Stimulated activated CD4-positive, alpha-beta T cell treated with anti-CD3 and anti-CD28 coated beads, TNF-alpha, amount 100 ng/mL, for 24 hours (primary cell): ENCODE measurements around the gene GSAP.
A peak's percentile ranks its signal among the peaks of the same experiment; 100 is the strongest.

Experiments used
- DNase-seq, 3 experiments: peaks; one replicate each; pipeline ENCODE4 v3.0.0-alpha.2; 2020; ENCODE audit warnings: low read depth in 3 of 3

The GSAP gene

DNA sequence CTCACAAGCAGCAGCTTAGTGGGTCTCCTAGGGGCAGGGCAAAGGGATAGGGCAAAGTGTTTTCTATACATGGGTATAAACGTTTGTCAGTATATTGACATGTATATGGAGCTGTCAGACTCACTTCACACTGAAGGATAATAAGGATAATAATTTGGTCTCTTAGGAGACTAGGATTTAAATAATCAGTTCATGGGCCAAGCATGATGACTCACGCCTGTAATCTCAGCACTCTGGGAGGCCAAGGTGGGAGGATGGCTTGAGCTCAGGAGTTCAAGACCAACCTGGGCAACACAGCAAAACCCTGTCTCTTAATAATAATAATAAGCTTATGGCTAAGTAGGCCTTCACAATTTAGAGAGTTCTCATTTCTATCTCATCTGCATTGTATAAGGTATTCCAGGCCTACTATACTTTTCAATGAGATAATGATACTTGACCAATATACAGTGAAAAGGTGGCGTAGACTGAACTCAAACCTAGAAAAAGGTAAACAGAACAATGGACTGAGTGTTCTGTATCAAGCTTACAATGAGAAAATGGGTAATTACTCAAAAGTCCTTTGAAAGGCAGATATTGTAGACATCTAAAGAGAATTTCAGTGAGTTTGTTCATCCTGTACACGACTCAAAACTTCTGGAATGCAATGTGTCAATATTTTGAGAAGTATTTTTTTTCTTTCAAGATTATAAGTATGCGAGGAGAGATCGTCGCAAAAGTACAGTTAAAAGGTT, 7.0 kb downstream of the GSAP start:
- DNase-seq: no peak

DNA sequence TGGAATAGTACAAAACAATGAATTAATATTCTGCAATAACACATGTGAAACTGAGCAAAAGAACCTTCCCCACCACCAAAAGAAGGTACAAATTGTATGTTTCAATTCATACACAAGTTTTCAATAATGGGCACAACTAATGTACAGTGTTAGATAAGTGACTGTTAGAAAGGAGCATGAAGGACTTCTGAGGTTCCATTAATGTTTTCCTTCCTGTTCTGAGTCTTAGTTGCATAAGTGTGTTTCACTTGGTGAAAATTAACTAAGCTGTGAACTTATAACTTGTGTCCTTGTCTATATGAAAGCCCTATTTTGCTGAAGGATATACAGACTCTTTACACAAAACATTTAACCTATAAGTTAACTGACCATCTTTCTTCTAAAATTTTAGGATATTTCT, 8.2 kb downstream of the GSAP start:
- no peak for DNase-seq

DNA sequence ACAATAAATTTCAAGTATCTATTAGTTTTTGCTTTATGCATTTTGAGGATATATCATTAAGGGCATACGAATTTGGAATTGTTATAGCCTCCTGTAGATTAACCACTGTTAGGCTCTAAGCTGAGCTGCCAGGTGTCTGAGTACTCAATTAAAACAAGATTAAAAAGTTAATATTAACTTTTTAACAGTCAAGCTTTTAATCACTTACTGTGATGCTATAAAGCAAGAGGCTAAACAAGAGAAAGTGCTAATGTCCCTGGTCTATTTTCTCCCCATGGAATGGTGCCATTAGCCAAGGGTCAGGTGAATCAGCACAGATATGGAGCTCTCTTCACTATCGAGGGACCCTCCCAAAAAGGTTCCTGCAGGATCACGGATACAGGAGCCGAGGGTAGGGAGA, 9.7 kb downstream of the GSAP start:
- DNase-seq: no peak

DNA sequence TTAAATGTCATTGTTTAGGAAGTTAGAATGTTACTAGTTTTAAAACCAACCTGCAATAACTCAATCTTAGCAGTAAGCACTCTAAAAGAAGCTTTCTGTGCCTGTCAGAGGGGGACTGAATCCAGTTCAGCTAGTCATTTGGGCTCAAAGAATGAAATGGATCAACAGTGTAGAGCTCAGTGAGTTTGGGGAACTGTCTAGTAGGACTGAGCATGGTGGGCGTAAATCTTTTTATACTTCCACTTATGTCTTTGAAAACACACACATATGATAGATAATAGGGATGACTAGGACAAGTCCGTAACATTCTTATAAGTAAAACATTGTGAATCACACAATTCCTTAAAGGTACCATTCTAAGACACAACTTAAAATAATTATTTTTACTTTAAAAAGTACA, 11.5 kb downstream of the GSAP start:
- DNase-seq: no peak

DNA sequence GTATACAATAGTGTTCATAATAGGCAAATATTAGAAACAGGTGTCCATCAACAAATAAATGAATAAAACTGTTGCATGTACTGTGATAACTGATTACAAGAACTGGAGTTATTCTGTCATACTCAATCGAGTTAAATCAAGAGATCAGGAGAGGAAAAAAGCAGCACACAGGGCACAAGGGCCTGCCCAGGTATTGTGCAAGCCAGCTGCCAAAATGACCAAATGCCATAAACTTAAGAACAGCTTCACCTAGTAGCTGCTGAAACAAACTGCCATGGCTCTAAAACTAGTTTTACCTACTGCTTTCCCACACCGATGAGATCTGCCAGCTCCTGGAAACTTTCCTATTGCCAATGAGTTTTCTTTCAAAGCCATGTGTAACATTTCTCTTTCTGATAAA, 12.2 kb downstream of the GSAP start:
- DNase-seq: no peak

DNA sequence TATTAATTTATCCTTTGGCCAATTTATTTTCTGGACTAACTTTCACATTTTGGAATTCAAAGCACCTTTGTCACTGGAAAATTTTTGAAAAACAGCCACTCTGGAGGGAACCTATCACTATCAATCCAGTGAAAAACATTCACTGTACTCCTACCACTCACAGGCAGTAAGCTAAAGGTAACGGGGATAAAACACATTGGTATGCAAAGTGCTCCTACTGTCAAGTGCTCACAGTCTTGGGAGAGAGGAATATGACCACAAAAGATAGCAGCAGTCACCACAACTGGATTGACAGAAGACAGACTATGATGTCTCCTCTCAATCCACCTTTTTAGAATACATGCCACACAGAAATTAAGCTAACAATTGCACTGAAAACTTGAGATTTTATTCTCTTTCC, 13.3 kb downstream of the GSAP start:
- DNase-seq: no peak

DNA sequence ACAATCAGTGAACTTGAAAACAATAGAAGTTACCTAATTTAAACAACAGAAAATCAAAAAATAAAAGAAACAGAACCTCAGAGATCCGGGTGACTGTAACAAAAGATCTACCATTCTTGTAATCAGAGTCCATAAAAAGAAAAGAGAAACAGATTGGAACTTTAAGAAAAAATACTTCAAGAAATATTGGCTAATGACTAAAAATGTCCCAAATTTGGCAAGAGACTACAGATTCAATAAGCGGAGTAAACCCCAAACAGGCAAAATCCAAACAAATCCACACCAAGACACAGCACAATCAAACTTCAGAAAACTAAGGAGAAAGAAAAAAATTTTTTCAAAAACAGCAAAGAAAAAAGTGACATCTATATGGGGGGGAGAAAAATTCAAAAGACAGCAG, 15.1 kb downstream of the GSAP start:
- no peak for DNase-seq

DNA sequence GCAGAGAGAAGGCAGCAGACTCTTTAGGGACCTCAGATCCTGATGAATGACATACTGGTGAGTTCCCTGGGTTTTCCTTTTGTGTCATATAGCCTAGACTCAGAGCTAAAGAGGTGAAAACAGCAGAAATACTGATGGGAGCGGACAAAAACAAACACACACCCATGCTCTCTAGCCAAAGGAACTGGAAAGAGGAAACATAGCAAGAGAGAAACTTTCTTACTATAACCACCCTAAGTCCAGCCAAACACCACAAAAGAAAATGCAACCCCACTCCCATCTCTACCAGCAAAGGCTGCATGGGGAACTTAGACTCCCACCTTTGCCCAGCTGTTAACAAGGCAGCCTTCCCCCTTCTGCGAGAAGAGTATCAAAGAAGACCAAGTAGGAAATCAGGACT, 16.3 kb downstream of the GSAP start:
- DNase-seq: no peak

DNA sequence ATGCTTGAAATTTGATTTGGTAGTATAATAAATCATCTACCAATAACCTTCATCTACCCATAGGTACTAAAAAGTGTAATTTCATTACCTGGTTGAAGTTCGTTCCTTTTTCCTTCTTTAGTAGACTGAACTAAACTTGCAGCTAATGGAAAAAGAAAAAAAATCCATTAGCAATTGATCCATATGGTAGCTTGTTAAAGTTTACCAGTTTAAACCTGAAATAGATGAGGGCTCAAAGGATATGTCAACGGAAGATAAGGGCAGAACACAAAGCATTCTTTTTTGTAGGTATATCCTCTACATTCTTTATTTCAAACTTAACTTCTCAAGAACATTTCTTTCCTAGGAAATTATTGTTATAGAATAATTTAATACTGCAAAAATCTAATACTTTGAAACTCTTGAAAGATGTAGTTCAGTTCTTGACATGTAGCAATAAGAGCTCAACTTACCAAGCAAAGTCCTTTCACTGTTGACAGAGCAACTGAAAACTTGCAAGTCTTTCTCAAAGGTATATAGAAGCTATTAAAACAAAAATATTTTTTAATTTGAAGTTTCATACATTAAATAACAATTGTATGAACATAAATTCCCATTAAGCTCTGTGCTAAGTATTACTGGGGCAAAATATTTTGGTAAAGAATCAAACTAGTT, 19.1 kb downstream of the GSAP start:
- DNase-seq: no peak

DNA sequence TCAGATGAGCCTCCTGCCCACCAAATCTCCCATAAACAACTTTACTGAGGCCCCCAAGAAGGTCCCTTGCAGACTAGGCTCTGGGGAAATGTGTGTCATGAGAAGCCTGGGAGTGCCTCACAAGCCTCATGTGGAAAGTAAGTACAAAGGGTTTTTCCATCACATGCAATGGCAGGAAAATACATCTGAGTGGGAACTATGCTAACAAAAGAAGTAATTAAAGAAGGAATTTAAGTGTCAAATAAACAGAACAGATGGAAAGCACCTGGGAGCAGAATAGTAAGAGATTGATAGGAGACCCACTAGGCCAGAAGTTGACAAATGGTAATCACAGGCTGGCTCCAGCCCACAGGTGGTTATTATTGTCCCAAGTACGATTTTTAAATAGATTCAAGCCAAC, 20.5 kb downstream of the GSAP start:
- no peak for DNase-seq

DNA sequence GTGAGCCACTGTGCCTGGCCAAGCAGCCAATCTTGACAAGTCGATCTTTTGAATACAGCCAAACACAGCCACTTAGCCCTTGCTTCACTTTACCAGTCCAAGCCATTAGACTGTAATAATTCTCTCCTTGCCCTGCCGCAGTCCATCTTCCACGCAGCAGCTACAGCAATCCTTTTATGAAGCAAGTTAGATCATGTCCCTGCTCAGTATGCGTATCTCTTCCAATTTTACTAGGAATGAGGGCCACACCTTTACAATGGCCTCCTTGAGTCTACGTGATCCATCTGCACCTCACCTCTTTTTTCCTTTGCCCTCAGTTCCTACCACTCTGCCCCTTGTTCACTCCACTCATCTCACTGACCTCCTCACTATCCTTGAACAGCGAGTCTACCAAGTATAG, 22.2 kb downstream of the GSAP start:
- DNase-seq: no peak

DNA sequence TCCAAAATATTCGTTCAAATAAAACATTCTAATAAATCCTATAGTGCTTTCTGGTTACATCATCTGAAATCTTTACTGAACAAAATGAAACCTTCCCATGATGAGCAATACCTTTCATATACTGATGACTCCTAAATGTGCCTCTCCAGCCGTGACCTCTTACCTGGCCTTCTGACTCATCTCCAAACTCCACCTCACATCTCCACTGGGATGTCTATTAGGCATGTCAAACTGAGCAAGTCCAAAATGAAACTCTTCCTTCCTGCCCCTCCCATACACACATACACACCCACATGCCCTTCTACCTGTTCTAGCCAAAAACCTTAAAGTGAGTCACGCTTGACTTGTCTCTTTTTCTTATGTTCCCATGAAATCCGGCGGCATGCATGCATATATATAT, 22.9 kb downstream of the GSAP start:
- peak; percentile 25 to 50 (median 46) for DNase-seq

DNA sequence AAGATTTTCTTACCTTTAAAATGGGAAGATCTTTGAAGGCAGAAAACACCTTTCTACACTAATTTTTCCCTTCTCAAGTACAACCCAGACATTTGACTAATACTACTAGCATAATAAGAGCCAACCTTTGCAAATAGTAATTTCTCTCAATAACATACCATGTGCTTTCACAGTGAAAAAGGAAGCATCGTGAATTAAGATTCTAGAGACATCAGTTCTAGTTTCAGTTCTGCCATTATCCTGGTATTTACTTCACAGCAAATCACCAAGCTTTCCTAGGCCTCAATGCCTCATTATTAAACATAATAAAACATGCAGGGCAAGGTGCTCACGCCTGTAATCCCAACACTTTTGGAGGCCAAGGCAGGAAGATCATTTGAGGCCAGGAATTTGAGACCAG, 24.9 kb downstream of the GSAP start:
- DNase-seq: no peak

DNA sequence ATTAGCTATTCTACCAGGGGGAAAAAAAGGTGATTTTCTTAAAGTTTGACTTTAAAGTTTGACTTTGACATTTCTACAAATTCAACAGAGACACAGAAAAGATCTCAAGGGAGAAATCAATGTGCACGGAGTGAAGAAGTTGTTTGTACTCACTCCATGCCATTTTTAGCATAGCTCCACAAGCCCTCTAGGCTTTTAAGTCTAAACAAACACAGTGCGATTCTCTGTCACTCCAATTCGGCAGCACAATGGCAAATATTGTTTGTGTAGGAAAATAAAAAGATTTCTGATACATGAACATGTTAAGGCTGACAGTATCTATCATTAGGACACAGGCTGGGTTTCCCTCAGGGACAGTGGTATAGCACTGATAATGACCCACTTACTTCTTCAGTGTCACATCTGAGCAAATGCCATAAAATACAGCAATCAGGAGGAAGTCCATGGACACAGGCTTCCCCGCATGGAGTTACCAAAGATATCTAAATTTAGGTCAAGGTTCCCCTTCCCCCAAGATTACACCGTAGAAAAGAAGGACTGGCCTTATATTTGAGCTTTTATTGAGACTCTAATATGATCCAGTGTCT, 28.0 kb downstream of the GSAP start:
- no peak for DNase-seq

DNA sequence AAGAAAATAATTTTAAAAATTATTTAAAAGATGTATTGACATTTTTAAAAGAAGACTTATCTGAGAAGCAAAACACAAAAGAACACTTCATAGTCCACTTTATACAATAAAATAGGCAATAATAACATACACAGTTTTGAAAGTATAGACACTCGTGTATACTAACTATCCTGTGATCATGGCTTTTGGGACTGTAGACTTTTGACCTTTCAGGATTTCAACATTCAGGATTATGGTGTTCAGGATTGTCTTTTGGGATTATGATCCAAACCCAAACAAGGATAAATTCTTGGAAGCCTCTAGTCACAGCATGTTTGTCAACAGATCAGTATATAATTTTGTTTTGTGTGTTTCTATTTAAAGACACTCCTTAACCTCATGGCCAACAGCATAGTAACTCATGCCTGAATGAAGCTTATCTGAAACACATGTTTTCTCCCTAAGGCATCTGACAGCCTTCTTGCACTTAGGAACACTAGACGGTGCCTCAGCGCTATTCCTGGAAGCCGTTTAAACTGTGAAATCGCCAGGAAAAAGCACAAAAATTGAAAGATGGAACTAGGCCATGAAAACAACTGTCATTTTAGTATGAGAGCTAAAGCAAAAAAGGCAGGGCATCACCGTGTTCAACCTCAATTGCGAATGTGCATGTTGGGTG, 29.9 kb downstream of the GSAP start:
- no peak for DNase-seq

DNA sequence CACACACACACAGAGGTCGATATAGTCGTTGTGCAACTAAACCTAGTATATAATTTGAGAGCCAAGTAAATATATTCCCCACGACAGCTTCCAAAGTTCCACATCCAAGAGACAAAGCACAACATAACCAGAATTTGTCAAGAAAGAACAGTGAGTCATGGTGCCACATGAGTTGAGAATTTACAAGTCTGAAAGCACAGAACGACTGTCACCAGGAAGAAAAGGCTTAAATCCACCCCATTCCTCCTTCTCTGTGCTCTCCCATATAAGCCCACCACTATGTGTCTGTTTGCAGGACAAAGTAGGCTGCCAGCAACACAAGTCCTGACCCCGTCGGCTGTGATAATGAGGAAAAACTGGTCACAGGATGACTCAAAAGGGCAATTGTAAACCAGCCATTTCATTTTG, 32.8 kb downstream of the GSAP start:
- no peak for DNase-seq

DNA sequence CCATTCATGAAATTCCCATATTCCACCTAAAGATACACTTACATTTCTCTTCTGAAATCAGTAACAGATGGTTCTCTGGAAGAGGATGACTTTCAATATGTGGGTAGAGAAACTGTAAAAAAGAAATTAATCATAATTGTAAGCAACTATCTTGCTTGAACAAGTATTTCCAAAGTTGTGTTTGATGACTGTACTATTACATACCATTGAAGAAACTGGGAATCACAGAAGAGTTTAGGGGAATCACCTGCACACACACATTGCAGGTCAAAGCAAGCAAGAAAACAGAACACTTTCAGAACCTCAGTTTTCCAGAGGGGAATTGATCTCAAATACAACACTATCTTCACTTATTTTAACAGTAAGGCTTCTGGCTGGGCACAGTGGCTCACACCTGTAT, 33.6 kb downstream of the GSAP start:
- DNase-seq: no peak

DNA sequence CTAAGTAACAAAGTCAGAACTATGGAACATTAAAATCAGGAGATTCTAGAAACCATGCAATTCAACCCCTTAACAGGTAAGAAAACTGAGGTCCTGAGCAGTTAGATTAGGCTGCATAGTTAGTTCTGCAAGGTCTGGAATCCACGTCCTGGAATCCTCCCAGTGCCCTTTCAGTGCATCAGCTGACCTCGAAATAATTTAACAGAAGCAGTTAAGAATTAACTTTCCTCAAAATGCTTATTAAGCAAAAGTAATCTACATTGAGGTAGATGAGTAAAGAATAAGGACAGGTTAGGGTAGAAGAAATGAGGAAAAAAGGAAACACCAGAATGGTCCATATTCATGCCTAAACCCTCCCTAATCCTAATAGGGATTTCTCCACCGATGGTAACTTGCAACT, 37.6 kb downstream of the GSAP start:
- DNase-seq: no peak

DNA sequence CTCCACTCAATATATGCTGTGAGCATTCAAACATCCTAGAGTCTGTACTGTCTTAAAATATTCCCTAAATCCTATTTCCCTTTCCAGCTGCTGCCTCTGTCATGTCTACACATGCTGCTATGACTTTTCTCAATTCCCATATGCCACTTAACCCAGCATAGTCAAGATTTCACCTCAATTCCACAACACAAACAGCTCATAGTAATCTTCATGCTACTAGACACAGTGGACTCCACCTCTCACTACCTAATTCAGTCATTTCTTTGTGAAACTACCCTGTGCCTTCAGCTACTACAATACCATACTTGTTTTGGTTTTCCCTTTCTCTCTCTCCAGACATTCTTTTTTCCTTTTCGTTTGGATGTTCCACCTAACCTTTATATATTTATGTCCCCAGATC, 45.5 kb downstream of the GSAP start:
- no peak for DNase-seq

DNA sequence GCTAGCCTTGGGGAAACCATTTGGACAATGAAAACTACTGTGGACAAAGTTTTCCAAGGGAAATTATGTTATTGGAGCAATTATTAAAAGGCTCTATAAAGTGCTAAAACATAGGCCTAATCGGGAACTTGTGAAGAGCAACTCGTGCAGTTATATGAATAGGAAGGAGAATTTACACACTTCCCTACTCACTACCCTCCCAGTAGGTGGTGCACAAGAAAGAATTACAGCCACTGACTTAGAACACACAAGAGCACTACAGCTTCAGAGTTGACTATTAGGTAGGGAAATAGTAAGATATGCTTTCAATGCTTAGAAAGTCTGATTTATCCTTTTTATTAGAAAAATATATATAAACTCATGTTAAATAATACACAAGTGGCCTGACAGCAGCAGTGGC, 47.2 kb downstream of the GSAP start:
- no peak for DNase-seq

DNA sequence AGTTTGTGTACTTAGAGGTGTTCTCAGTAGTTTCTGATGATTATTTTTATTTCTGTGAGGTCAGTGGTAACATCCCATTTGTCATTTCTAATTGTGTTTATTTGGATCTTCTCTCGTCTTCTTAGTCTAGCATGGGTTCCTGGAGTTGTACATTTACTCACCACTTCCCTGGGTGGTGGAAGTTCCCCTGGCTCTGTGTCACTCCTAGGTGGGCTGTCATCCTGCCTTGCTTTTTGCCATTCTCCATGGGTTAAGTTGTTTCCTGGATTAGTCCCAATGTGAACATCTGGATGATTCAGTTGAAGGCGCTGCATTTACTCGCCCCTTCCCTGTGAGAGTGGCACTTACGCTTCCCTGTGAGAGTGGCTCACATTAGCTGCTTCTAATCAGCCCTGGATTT, 48.2 kb downstream of the GSAP start:
- DNase-seq: no peak

DNA sequence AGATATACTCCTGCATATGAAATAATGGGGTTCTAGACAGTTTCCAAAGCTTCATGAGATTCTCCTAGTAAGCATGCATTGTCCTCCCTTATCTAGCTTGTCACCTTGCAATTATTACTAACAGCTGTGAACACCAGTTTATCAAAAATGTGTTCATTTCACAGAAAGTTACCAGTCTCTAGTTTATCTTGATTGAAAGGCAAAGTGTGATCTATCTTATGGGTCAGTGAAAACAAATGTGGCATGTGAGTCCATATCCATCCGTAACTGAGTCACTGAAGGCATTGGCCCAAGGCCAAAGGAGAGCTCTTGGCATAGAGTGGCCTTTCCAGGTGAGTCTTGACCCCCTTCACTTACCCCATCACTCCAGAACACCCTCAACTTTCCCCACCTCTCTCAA, 53.2 kb downstream of the GSAP start:
- DNase-seq: no peak

DNA sequence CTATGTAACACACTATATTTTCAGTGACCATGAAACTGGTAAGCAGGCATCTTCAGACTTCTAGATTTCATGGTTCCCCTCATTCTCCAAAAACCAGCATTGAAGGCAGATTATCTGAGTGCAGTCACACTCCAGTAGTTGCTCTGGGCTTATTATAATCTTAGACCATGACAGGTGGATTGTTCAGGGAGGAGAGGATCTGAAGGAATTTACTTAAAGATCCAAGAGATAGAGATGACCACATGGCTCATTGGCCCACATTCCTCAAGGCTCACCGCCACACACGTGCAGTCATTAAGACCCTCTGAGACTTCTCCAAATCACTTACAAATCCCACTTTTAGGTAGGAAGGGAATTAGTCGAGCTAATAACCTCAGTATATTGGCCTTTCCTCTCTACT, 55.2 kb downstream of the GSAP start:
- no peak for DNase-seq
